Testis (tissue), 5 donors: ENCODE measurements around the gene RIPOR2. TPM values are rescaled to one million over a fixed set of nuclear protein-coding genes. Genes with fewer than 3 reads are reported as not detected.

ENCODE experiments used
- DNase-seq: peaks from one replicate; pipeline ENCODE4 v3.0.0-alpha.2; 2019
- H3K27ac ChIP-seq, 2 donors: fragments of 200-600 bp; sonication (generic); one replicate each; pipeline ENCODE4 v1.5.1; 2019
- H3K27me3 ChIP-seq: fragments of 200-600 bp; sonication (generic); one replicate; pipeline ENCODE4 v1.5.1; 2019
- H3K36me3 ChIP-seq: fragments of 200-600 bp; sonication (generic); one replicate; pipeline ENCODE4 v1.5.1; 2017; ENCODE audit warnings: low read depth; ENCODE audit errors: missing control alignments
- H3K4me1 ChIP-seq: fragments of 200-600 bp; sonication (generic); one replicate; pipeline ENCODE4 v1.5.1; 2019
- H3K4me3 ChIP-seq, 2 donors: fragments of 200-600 bp; sonication (generic); one replicate each; pipeline ENCODE4 v1.5.1; 2017 to 2019
- H3K9me3 ChIP-seq: fragments of 200-600 bp; sonication (generic); one replicate; pipeline ENCODE4 v1.5.1; 2017
- CTCF ChIP-seq, 3 experiments: fragments of 450-650 bp in 2 of 3; fragments of 200-600 bp in 1 of 3; sonication (generic) in 1 of 3; IDR thresholded peaks; one replicate each; pipeline ENCODE4 v1.5.1; 2016 to 2019; ENCODE audit warnings: antibody characterized with exemption in 3 of 3, mild to moderate bottlenecking in 2 of 3, moderate library complexity in 1 of 3
- POLR2A ChIP-seq: fragments of 450-650 bp; IDR thresholded peaks from one replicate; pipeline ENCODE4 v1.6.1; 2017; ENCODE audit warnings: antibody characterized with exemption, mild to moderate bottlenecking, moderate library complexity
- WGBS, 2 donors: methylation state at CpG; one replicate each; pipeline ENCODE4 v1.1.5; 2018; 5-methylcytosine and 5-hydroxymethylcytosine counted together
- intact Hi-C: fragments of 100-400 bp; cut with DNase I; formaldehyde crosslinking; loops from one replicate; pipeline ENCODE4 v1.15.1; 2023; ENCODE audit warnings: low total_unique reads
- long read RNA-seq, 2 donors: transcript quantifications; one replicate each; lab custom pipeline, GENCODE V29; 2026
- polyA plus RNA-seq: library from polyadenylated mRNA; stranded (reverse); fragments of 350-450 nt; fragmentation: Illumina TruSeq; extraction: RNeasy Lipid Tissue Mini Kit (QIAGEN cat#74804); gene quantifications from one replicate; pipeline ENCODE4 v1.2.3, GENCODE V29; 2014; ENCODE audit warnings: low read depth, low replicate concordance; ENCODE audit not compliant: insufficient read depth
- total RNA-seq, 2 donors: library from RNA; depleted of rRNA; stranded (reverse); fragments of >200 nt; gene quantifications; one replicate each; pipeline ENCODE4 v1.2.3, GENCODE V29; 2016

RIPOR2 gene, protein sequence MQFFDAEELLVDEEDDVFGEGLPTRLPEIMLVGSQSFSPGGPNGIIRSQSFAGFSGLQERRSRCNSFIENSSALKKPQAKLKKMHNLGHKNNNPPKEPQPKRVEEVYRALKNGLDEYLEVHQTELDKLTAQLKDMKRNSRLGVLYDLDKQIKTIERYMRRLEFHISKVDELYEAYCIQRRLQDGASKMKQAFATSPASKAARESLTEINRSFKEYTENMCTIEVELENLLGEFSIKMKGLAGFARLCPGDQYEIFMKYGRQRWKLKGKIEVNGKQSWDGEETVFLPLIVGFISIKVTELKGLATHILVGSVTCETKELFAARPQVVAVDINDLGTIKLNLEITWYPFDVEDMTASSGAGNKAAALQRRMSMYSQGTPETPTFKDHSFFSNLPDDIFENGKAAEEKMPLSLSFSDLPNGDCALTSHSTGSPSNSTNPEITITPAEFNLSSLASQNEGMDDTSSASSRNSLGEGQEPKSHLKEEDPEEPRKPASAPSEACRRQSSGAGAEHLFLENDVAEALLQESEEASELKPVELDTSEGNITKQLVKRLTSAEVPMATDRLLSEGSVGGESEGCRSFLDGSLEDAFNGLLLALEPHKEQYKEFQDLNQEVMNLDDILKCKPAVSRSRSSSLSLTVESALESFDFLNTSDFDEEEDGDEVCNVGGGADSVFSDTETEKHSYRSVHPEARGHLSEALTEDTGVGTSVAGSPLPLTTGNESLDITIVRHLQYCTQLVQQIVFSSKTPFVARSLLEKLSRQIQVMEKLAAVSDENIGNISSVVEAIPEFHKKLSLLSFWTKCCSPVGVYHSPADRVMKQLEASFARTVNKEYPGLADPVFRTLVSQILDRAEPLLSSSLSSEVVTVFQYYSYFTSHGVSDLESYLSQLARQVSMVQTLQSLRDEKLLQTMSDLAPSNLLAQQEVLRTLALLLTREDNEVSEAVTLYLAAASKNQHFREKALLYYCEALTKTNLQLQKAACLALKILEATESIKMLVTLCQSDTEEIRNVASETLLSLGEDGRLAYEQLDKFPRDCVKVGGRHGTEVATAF
- total RNA-seq (1 to 10 TPM; 3.7 to 10.0 TPM), polyA plus RNA-seq (15.1 TPM)
- long read RNA-seq, donor 1, partial matches to known transcripts = 0 of 2 reads
- long read RNA-seq, donor 1, other reads (novel, unspliced or antisense) = 0 of 2 reads
- long read RNA-seq, donor 2, partial matches to known transcripts = 8 of 8 reads
- long read RNA-seq, donor 2, other reads (novel, unspliced or antisense) = 0 of 8 reads

DNA sequence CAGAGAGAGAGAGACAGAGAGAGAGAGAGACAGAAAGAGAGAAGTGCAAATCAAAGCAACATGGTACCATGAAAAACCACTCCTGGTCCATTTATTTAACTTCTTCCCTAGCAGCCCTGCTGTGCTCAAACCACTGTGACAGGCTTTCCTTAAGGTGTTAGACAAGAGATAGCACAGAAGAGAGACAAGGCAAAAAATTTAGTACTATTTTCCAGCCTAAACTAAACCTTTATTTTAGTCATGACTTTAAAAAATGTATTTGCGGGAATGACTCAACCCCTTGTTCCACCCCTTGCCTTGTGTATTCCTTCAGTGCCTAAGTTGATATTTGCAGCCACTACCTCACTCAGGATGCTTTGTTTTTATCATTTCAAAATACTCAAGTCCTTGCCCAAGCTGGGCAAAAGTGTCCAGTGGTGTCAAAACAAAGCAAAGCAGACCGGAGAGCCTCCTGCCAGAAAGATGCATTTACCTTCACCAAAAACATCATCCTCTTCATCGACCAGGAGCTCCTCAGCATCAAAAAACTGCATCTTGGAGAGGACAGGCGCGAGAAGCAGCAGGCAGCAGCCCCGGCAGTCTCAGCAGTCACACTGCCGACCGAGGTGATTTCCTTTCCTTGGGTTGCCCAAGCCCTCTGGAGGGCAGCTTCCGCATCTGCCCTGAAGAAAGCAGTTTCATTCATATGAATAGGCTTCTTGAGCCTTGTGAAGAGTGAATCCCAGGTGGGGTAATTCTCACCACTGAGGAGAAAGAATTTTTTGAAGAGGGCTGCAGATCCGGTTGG, at the start of gene RIPOR2:
Gene RIPOR2, minus strand, starts transcription at position 595 of the 787 bp plus-strand sequence. Its CDS starts 62 bp downstream, at position 533.
- Histone ChIP-seq H3K36me3 (no peaks in the 10 kb centered on the region), H3K4me1 (peaks cover 5% of the 10 kb centered on the region), H3K27ac (no peak within 1 kb of the TSS), H3K27me3 (no peaks in the 10 kb centered on the region), H3K4me3 (no peak within 1 kb of the TSS), H3K9me3 (no peaks in the 10 kb centered on the region)
- intact Hi-C loops = no loop called here
- 69 to 72% methylated on average over 10 of the region's 10 CpGs for WGBS, 2 donors
- peak; percentile 23 for DNase-seq
- TF ChIP-seq CTCF (IDR thresholded peaks at IDR 0.05) (no peak), POLR2A (no peak)

DNA sequence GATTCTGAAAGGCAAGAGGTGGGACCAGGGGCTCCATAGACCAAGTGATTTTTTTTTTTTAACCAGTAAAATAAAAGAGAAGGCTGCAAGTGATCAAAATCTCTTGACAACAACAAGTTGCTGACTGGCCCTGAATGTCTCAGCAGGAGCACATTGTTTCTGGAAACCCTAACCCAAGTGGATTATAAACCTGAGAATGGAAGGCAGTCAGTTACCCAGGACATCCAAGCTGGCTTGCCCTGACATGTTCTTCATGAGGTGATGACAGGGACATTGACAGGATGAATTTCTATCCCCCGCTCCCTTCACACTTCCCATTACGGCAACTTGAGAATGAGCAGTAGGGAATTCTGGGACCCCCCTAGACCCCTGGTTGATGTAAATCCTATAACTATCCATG, 49.6 kb upstream of the RIPOR2 start:
- H3K27ac ChIP-seq = no peak overlapping the region
- H3K36me3 ChIP-seq = no peaks in the 10 kb centered on the region
- intact Hi-C loops = no loop called here
- WGBS, 2 donors = 94 to 95% methylated on average over 2 of the region's 2 CpGs
- no peaks in the 10 kb centered on the region for H3K9me3 ChIP-seq
- H3K4me3 ChIP-seq = no peak overlapping the region
- H3K4me1 ChIP-seq = peaks cover 16% of the 10 kb centered on the region
- no peak for TF ChIP-seq POLR2A
- no peak for TF ChIP-seq CTCF (IDR thresholded peaks at IDR 0.05)
- DNase-seq = no peak
- H3K27me3 ChIP-seq = no peaks in the 10 kb centered on the region

DNA sequence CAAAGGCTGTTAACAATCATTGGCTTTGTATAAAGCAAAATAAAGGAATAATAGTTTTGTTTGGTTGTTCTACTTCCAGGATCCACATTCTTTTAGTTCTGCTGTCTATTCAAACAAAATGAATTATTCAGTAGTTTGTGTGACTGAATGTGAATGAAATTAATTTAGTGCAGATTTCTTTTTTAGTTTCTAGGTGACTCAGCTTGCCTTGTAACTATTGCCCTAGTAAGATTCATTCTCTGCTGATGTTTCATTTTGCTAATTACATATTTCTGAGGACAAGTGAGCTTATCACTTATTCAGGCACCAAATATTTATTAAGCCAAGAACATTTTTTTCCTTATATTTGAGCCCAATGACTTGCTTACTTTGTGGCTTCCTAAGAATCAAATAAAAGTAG, 46.5 kb upstream of the RIPOR2 start:
- H3K27me3 ChIP-seq = no peaks in the 10 kb centered on the region
- no peaks in the 10 kb centered on the region for H3K9me3 ChIP-seq
- no peak overlapping the region for H3K27ac ChIP-seq
- no peak overlapping the region for H3K4me3 ChIP-seq
- no peaks in the 10 kb centered on the region for H3K36me3 ChIP-seq
- TF ChIP-seq CTCF (IDR thresholded peaks at IDR 0.05) (no peak), POLR2A (no peak)
- peaks cover 16% of the 10 kb centered on the region for H3K4me1 ChIP-seq
- intact Hi-C loops = no loop called here
- no peak for DNase-seq

GRCh38 chr6:24981386-24981760, 45.6 kb upstream of the RIPOR2 start:
- H3K27me3 ChIP-seq = no peaks in the 10 kb centered on the region
- DNase-seq = no peak
- peaks cover 16% of the 10 kb centered on the region for H3K4me1 ChIP-seq
- no peaks in the 10 kb centered on the region for H3K9me3 ChIP-seq
- H3K27ac ChIP-seq = no peak overlapping the region
- intact Hi-C loops = no loop called here
- no peaks in the 10 kb centered on the region for H3K36me3 ChIP-seq
- no peak for TF ChIP-seq CTCF (IDR thresholded peaks at IDR 0.05)
- TF ChIP-seq POLR2A = no peak
- 65 to 94% methylated on average over 4 of the region's 4 CpGs for WGBS, 2 donors
- H3K4me3 ChIP-seq = no peak overlapping the region
